Fibroblast of lung (primary cell): Measurements from ENCODE around the gene PIP4K2A.
"Not testable (repeated sequence)": the region's sequence is repeated elsewhere in the genome, so short reads cannot be mapped to it uniquely, and the experiment has no call there.

Source experiments
- CTCF ChIP-seq, 2 donors: IDR thresholded peaks in 1 of 2; conservative IDR thresholded peaks in 1 of 2; 1 replicate in 1 of 2; 2 replicates in 1 of 2; pipeline ENCODE4 v1.5.1; 2011 to 2012; ENCODE audit warnings: low read length in 2 of 2, control low read depth in 1 of 2, inconsistent platforms in 1 of 2, low read depth in 1 of 2, mild to moderate bottlenecking in 1 of 2
- EZH2 ChIP-seq: IDR thresholded peaks from 2 replicates; pipeline ENCODE4 v1.5.1; 2012; ENCODE audit warnings: low read length, control low read depth, mild to moderate bottlenecking; ENCODE audit errors: missing control alignments

GRCh38 chr10:22512015-22512414 lies 202.4 kb downstream of the PIP4K2A start:
- TF ChIP-seq CTCF (conservative IDR thresholded peaks at IDR 0.05 in 1 of 2, IDR thresholded peaks at IDR 0.05 in 1 of 2; ENCODE audit: low read depth in 1 of 2, low read length in 2 of 2); EZH2: not testable (repeated sequence)
